ENCODE results near the gene CDC5L.

The CDC5L gene

GRCh38 chr6:44477293-44477894 is 89.9 kb downstream of the CDC5L start:
- DNase-seq: no peak

GRCh38 chr6:44478158-44478557 is 90.7 kb downstream of the CDC5L start:
- no peak for DNase-seq

- DNase-seq: no peak
Measured at GRCh38 chr6:44478591-44479254, 91.2 kb downstream of the CDC5L start.

- no peak for DNase-seq
Measured at GRCh38 chr6:44480097-44480541, 92.6 kb downstream of the CDC5L start.

GRCh38 chr6:44481056-44481455 is 93.5 kb downstream of the CDC5L start:
- no peak for DNase-seq

GRCh38 chr6:44481760-44482159 is 94.3 kb downstream of the CDC5L start:
- DNase-seq: no peak

GRCh38 chr6:44485601-44486401 is 98.3 kb downstream of the CDC5L start:
- no peak for DNase-seq

- no peak for DNase-seq
Measured at GRCh38 chr6:44487002-44487401, 99.5 kb downstream of the CDC5L start.

GRCh38 chr6:44487586-44487985 is 100.1 kb downstream of the CDC5L start:
- no peak for DNase-seq

GRCh38 chr6:44489910-44490604 is 102.6 kb downstream of the CDC5L start:
- no peak for DNase-seq

GRCh38 chr6:44493132-44493531 is 105.6 kb downstream of the CDC5L start:
- no peak for DNase-seq

GRCh38 chr6:44493593-44493992 is 106.1 kb downstream of the CDC5L start:
- no peak for DNase-seq

GRCh38 chr6:44494011-44494501 is 106.5 kb downstream of the CDC5L start:
- no peak for DNase-seq

GRCh38 chr6:44495036-44495901 is 107.8 kb downstream of the CDC5L start:
- DNase-seq: no peak

- no peak for DNase-seq
Measured at GRCh38 chr6:44496665-44497369, 109.3 kb downstream of the CDC5L start.

GRCh38 chr6:44497807-44498206 is 110.3 kb downstream of the CDC5L start:
- no peak for DNase-seq

- DNase-seq: no peak
Measured at GRCh38 chr6:44498436-44498835, 110.9 kb downstream of the CDC5L start.

GRCh38 chr6:44499609-44500008 is 112.1 kb downstream of the CDC5L start:
- no peak for DNase-seq

Data from NCI-H2107 (cell line).